GM19468 (cell line): ENCODE data around the gene PSMB1.
A peak's percentile ranks its signal among the peaks of the same experiment; 100 is the strongest.
"Not testable (repeated sequence)": the region's sequence is repeated elsewhere in the genome, so short reads cannot be mapped to it uniquely, and the experiment has no call there.

Experiments used
- ATAC-seq: cut with Tn5 transposase; IDR thresholded peaks from one replicate; pipeline ENCODE4 v1.9.1; 2021; ENCODE audit warnings: mild to moderate bottlenecking, moderate library complexity, moderate number of reproducible peaks; ENCODE audit not compliant: unreplicated experiment; ENCODE audit errors: extremely low read depth

The PSMB1 gene

DNA sequence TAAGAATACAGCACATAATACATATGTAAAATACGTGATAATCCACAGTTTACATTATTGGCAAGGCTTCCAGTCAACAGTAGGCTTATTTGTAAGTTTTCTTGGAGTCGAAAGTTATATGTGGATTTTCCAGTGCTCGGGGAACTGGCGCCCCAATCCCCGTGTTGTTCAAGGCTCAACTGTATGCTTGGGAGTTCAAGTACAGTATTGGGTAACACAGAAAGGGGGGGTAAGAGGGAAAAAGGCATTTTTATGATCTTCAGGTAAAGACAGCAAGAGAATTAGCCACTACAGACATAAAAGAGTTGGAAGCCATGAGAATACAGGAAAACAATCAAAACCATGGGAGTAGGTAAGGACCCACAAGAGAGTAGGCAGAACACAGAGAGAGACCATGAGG lies 16.4 kb downstream of the PSMB1 start:
- ATAC-seq: no peak

DNA sequence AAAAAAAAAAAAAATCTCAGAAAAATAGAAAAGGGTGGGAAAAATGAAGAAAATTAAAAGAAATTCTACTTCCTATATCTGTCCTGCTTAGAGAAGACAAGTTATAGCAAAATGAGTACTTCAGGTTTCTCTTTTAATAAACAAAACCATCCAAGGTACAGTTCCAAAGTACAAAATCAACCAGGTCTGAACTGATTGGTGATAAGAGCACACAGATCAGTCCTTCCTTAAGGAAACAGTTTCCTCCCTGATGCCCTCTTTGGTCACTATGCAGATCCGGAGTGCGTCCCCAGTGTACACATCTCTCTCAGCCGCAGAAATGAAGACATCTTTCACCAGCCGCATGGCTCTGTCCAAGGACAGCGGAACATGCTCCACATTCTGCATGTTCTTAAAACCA lies 18.1 kb downstream of the PSMB1 start:
- no peak for ATAC-seq

DNA sequence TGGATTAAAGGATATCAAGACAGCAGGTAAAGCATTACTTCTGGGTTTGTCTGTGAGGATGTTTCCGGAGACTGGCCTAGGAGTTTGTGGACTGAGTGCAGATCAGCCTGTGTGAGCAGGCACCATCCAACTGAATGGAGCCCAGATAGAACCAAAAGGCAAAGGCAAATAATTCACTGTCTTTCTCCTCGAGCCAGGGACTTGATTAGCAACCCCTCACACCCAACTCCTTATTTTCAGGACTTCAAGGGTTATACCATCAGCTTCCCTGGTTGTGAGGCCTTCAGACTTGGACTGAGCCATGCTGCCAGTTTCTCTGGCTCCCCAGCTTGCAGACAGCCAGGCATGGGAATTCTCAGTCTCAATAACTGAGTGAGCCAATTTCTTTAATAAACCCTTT lies 19.3 kb downstream of the PSMB1 start:
- ATAC-seq: no peak

DNA sequence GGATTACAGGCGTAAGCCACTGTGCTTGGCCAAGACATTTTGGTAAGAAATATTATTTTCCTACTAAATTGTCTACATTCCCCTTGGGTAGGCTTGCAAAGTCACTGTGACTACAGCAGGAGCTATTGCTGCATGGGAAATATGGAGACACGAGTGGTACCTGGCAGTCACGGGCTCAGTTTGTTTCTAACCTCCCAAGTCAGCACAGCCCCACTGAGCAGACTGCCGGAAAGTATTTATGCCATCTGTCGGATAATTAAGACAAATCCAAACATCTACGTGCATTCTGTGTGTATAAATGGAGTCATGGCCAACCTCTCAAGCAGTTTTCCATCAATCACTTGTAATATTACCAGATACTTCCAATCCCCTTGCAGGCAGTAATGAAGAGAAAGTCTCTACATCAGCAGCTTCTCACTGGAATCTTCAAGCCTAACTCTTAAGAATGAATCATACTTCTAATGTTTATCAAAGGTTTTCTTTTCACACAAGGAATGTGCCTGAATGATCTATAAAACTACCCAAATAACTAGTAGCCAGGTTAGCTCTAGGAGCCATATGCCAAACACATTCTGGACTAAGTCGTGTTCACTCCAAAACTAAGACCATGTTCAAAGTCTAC lies 20.1 kb downstream of the PSMB1 start:
- ATAC-seq: no peak

DNA sequence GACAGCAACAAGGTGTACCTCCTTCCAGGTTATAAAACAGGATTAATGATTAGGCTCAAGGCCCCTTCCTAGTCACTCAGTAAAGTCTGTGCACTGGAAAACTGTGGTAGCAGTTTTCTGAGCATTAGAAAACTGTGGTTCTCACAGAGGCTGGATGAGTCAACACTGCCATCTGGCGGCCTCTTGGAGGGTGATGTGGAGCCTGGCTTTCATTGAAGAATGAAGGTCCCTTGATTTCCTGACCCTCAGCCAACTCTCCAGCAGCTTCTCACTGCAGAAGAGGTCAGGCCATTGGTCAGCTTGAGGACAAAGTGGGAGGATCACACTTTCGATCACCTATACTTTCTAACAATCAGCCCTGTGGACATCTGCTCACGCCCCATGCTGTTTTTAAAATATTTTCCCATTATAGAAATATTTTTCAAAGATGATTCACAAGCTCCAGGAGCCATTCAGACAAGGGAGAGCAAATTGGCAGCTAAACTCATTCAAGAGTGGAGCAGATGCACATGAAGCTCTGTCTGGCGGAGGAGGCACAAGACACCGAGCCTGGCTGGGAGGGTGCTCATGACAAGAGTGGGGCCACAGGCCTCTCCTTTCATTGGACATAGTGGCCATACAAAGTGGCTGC lies 23.2 kb downstream of the PSMB1 start:
- peak; percentile 48 for ATAC-seq

DNA sequence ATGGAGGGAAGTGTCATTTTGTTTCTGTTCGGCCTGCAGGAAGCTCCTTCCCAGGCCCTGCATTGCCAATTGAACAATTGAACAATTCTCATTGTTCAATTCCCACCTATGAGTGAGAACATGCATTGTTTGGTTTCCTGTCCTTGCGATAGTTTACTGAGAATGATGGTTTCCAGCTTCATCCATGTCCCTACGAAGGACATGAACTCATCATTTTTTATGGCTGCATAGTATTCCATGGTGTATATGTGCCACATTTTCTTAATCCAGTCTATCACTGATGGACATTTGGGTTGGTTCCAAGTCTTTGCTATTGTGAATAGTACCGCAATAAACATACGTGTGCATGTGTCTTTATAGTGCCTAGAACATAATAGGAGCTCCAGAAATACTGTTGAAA lies 25.1 kb downstream of the PSMB1 start:
- ATAC-seq: not testable (repeated sequence)

DNA sequence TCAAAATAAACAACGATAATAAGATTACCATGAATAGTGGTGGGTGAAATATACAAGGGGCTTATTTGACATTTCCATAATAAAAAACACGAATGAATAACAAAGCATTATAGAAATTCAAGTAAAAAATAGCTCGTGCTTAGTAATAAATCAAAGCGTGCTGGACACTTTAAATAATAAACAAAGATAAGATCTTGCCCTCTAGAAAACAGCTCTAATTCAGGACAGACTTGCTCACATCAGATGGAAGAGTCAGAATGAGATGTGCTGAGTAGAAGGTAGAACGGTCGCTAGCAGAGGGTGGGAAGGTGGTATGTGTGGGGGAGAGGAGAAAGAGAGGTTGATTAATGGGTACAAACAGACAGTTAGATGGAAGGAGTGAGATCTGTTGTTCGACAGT lies 27.3 kb downstream of the PSMB1 start:
- no peak for ATAC-seq

DNA sequence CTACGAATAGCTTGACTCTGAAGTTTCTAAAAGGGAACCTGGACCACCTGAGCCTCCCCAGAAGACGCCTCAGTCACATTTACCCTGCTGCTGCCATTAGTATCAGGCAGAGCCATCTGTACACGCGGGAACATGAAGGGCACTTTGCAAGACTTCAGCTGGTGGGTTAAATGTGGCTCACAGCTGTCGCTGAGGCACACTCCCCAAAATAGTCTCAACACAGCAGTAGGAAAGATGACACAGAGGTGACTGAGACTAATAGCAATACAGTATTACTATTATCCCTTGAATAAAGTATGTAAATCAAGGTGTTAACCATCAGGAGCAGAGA lies 29.0 kb downstream of the PSMB1 start:
- ATAC-seq: no peak

DNA sequence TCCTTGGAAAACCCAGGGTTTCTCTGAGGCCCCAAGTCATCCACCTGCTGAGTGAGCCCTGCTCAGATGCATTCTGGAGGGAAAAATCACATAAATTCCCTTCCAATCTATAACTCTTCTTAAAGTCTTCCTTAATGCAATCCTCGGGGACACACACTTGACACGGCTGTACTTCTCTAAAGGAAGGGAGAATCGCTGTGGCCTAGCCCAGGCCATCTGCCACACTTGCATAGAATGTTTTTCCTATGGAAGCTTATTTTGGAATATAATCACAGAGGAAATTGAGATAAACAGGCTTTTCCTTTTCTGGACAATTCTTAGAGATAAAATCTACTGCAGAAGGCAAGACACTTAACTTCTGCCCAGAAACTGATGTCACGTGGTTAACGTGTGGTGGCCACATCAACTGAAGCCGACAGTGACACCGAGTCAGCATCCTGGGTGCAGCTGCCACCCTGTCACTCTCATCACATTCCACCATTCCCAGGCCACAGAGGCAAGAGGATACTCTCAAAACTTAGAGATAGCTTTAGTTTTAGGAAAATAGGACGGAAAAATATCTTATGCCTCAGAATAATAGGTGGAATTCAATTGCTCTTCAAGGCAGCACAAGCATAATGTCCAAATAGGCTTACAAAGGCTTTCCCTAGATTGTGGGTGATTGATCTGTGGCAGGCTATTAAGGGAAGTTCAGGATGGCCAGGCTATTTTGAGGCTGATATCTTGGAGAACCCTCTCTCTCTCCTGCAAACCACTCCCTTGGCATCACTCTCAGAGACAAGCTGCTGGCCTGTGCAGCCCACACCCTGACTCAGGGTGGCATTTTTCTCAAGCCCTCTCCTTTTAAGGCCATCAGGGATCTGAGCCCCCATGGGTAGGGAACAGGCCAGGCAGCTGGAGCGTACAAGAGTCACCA lies 29.6 kb downstream of the PSMB1 start:
- no peak for ATAC-seq

DNA sequence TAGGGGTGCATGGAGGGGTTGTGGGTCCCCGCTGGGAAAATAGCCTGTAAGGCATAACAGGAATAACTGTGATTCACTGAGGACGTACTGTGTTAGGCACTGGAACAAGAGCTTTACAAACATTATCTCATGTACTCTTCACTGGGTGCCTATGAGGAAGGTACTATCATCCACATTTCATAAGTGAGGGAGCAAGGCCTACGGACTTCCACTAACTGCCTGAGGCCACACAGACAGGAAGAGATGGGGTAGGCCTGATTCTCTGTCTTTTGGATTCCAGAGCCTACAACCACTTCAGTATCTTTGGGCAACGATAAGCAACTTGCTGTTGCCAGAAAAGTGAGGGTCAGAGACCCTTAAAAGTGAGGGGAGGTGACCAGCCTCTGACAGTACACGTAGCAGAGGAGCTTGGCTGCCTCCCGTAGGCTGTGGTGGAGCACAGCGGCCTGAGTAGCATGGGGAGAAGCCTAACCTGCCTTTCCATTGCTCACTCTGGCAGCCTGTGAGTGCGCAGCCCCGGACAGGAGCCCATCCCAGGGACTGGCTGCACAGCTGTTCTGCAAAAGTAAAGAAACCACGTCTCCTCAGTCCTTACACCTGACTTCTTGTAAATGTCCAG lies 30.4 kb downstream of the PSMB1 start:
- ATAC-seq: no peak

DNA sequence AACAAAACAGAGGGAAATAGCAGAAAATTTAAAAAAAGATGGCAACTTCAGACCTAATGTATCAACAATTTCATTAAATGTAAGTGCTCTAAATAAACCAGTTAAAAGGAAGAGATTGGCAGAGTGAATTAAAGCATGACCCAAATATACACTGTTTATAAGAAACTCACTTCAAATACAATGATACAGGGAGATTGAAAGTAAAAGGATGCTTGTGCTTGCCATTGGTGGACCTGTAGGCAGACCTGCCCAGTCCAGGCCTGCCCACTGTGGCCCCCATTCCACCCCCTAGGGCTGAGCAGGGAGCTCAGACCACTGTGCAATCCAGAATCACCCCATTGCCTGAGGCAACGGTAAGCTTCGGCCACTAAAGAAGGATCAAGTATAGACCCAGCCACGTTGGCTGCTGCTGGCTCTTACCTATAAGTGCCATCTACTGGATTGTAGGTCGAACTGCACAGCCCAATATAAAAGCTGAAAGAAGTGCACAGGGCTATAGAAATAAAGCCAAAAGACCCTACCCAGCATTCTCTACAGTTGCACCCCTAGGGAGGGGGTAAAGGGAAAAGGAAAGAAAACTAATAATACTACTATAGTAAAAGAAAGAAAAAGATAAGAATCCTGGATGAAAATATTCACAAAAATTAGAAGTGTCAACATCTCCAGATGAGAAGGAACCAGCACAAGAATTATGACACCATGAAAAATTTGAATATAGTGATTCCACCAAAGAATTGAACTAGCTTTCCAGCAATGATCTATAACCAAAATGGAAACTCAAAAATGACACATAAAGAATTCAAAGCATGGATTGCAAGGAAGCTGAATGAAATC lies 36.1 kb downstream of the PSMB1 start:
- ATAC-seq: peak; percentile 80

DNA sequence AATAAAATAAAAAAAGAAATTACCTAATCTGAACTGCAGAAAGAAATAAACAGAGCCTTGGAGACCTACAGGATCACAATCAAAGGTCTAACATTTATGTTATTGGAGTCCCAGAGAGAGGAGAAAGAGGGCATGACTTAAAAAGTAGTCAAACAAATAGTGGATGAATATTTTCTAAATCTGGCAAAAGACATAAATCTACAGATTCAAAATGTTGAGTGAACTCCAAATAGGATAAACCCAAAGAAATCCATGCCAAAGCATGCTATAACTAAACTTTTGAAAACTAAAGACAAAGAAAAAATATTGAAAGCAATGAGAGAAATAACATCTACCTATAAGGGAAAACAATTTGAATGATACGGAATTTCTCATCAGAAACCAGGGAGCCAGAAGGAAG lies 38.2 kb downstream of the PSMB1 start:
- ATAC-seq: no peak

DNA sequence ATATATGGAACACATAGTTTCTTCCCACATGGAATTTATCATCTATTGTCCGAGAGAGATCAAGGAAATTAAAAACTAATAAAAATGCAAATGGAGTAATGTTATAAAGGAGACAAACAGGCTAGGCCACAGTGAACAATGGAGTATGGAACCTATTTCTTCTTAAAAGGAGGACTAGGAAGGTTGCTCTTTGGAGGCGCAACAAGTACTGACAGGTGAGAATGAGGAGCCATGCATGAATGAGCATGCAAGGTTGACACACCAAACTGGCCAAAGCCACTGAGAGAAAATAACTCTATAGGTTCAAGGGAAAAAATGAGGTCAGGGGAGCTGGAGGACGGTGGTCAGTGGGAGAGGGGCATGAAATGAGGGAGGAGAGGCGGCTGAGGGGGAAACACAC lies 40.9 kb downstream of the PSMB1 start:
- ATAC-seq: no peak

DNA sequence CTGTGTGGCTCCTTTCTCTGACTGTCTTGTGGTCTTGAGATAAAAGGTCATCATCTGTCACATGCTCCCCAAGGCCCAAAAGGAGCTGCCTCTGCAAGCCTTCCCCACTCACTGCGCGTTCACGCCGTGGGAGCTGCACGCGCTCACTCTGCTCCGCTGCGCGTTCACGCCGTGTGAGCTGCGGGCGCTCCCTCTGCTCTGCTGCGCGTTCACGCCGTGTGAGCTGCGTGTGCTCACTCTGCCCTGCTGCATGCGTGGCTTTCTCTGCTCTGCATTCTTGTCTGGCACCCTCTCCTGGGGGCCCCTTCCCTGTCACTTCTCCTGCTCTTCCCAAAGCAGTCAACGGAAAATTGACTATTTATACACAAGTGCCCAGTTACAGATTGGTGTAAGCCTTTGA lies 42.5 kb downstream of the PSMB1 start:
- ATAC-seq: no peak

DNA sequence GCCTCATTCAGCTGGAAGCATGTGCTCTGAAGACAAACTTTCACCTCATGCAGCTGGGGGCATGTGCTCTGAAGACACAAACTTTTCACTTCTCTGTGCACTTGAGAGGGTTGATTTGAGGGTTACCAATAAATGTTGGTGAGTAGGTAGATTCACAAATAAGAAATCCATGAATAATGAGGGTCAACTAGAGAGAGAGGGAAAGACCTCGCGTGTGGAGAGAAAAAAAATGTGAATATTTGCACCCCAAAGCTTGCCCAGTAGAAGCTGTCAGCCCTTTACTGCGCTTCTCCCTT lies 43.4 kb downstream of the PSMB1 start:
- ATAC-seq: no peak

DNA sequence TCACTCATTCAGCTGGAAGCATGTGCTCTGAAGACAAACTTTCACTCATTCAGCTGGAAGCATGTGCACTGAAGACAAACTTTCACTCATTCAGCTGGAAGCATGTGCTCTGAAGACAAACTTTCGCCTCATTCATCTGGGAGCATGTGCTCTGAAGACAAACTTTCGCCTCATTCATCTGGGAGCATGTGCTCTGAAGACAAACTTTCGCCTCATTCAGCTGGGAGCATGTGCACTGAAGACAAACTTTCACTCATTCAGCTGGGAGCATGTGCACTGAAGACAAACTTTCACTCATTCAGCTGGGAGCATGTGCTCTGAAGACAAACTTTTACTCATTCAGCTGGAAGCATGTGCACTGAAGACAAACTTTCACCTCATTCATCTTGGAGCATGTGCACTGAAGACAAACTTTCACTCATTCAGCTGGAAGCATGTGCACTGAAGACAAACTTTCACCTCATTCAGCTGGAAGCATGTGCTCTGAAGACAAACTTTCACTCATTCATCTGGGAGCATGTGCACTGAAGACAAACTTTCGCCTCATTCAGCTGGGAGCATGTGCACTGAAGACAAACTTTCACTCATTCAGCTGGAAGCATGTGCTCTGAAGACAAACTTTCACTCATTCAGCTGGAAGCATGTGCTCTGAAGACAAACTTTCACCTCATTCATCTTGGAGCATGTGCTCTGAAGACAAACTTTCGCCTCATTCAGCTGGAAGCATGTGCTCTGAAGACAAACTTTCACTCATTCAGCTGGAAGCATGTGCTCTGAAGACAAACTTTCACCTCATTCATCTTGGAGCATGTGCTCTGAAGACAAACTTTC lies 44.0 kb downstream of the PSMB1 start:
- not testable (repeated sequence) for ATAC-seq

DNA sequence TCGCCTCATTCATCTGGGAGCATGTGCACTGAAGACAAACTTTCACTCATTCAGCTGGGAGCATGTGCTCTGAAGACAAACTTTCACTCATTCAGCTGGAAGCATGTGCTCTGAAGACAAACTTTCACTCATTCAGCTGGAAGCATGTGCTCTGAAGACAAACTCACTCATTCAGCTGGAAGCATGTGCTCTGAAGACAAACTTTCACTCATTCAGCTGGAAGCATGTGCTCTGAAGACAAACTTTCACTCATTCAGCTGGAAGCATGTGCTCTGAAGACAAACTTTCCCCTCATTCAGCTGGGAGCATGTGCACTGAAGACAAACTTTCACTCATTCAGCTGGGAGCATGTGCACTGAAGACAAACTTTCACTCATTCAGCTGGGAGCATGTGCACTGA lies 44.8 kb downstream of the PSMB1 start:
- not testable (repeated sequence) for ATAC-seq

DNA sequence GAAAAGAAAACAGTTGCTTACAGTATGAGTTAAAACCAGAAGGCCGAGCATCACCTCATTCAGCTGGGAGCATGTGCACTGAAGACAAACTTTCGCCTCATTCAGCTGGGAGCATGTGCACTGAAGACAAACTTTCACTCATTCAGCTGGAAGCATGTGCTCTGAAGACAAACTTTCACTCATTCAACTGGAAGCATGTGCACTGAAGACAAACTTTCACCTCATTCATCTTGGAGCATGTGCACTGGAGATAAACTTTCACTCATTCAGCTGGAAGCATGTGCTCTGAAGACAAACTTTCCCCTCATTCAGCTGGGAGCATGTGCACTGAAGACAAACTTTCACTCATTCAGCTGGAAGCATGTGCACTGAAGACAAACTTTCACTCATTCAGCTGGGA lies 45.4 kb downstream of the PSMB1 start:
- ATAC-seq: not testable (repeated sequence)

DNA sequence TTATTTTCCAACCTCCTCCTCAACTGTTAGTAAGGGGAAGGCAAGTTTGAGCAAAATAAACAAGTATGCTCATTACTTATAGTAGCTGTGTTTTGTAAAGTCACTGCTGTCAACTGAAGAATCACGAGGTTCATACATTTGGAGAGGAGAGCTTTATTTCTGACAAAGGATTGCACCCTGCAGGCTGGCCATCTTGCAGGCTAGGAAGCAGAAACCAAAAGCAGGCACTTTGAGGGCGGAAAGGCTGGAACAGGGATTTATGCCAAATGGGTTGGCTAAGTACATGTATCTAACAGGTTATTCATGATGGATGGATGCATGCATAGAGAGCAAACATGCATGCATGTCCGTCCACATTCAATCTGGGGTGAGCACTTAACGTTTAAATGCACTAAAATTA lies 46.7 kb downstream of the PSMB1 start:
- ATAC-seq: no peak

DNA sequence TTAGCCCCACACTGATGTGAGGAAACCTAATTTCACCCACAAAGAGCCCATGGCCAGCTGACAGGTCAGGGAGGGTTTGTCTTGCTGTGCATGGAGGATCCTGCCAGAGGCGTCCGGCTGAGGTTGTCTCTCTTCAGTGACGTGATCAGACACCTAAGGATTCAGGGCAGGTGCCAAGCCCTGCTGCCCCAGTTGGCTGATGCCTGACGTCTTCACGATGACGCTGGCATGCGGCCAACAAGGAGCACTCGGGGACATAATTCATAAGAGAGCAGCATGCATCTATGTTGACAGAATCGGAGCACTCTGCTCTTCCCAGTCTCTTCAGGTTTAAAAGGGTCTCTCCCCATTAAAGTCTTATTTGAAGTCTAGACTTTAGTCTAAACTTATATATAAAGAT lies 47.8 kb downstream of the PSMB1 start:
- ATAC-seq: no peak
